SIG-M5 treated with dmso at 0.1 percent for 504 hours (cell line): ENCODE results near the gene CDKN2C.
"Not testable (repeated sequence)": the region's sequence is repeated elsewhere in the genome, so short reads cannot be mapped to it uniquely, and the experiment has no call there.

Source experiments
- DNase-seq: peaks from one replicate; lab custom pipeline; 2025; ENCODE audit not compliant: unreplicated experiment; lab: John Stamatoyannopoulos, UW

Gene CDKN2C

DNA sequence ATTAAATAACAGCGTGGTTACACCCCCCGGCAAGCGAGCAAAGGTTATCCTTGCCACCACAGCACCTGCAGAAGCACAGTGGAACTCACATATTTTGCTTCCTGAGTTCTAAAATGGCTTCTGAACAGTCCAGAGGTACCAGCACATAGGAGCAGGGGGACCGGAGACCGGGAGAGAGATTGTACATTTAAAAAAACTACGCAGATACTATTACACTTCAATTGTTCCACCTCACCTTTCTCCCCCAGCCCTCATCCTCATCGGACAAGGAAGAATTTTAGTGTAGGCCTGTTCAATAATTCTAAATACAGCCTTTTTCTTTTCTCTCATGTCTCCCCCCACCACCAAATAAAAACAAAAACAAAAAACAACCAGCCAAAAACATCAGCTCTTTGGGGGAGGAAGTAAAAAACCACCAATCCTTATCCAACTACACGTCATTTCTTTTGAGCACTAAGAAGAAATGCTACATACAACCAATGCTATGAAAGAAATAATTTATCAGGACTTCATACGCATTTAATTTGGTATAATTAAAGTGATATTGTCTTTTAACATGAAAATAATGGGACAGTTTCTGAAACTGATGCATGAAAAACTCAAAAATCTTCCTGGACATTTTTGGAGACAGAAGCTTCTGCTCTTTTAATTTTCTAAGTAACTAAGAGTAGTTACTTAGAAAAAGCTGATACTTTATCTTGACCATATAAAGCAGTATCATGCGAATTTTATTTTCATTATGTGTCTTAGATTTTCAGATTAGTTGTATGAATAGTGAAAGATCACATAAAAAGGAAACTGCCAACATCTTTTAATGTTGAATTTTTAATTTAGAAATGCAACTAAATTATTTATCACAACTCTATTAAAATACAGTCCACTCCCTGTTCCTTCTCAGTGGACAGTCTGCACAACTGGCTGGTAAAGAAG is 9.1 kb downstream of the CDKN2C start:
- DNase-seq, result no peak

DNA sequence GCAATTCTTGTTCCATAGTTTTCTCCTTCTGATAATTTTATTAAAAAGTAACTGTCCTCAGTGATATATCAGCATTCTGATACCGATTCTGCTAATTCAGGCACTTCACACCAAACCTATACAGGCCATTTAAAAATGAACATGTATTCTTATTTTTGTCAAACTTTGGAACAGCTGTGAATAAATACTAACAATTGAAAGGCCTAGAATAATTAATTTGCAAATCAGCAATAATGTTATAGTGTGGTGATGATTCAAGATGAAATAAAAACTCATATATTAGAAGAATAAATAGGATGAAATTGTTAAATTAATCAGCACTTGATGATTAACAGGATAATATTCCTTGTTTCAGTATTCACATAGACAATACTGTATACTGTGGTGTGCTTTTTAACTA is 9.9 kb downstream of the CDKN2C start:
- DNase-seq, result no peak

DNA sequence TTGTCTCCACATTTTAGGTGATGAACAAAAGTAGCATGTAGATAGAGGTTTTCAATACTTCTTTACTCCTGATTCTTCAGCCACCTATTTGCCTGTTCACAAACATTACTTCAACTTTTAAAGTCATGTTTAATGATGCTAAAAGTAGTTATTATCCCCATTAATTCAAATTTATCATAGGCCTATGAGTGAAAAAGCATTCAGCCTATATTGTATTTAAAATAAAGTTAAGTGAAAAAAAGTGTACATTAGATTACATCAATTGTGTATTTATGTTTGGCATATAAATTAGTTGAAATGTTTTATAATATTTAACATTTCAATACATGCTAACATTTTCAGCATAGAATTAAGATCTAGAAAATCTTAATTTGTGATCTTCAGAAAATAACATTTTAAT is 10.5 kb downstream of the CDKN2C start:
- DNase-seq, result no peak

DNA sequence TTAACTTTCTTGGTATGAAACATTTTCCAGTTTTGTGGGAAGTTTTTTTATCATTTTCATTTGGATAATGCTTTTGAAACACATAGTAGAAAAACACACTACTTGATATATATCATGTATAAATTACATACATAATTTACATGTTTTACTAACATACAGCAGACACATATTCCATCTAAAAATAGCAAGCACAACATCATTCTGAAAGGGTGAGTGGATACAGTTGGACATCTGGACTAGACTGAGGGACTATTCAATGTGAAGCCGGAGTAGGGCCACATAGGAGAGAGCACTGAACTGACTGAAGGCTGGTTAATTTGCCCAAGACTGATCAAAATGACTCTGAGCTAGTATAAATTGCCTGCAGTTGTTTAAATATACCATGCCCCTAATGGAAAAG is 11.7 kb downstream of the CDKN2C start:
- DNase-seq, result no peak

DNA sequence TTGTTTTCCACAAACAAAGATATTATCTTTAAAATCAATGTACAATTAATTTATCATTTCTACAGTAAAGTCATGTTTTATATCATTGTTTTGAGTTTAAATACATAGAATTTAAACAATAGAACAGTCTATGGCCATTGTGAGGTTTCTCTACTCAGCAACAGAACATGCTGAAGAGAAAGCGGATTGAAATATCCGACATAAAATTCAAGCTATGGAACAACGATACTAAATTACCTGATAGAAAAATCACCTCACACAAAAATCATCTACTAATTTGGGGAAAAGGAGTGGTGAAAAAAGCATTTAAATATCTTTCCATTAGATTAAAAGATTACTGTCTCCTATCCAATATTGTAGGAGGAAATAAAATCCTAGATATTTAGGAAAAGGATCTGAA is 12.6 kb downstream of the CDKN2C start:
- no peak for DNase-seq

DNA sequence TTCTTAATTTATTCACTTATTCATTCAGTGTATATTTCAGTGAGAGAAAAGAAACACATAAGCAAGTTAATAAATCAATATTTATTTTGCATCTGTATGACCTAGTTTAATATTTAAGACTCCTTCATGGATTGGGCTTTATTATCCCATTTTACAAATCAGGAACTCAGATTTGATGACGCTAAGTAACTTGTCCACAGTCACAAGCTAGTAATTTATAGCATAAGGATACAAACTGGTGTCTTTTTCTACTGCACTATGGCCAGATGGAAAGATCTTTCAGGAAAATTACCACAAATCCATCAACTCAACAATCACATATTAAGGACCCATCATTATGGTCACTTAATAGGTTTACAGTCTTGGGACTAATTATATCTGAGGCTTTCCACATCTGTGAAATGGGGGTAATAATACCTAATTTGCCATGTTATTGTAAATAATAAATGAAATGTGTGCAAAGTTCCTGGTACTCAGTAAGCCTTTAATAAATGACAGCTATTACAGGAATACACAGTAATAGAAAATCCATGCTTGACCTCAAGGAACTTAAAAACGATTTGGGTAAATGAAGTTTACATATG is 13.3 kb downstream of the CDKN2C start:
- DNase-seq, result no peak

DNA sequence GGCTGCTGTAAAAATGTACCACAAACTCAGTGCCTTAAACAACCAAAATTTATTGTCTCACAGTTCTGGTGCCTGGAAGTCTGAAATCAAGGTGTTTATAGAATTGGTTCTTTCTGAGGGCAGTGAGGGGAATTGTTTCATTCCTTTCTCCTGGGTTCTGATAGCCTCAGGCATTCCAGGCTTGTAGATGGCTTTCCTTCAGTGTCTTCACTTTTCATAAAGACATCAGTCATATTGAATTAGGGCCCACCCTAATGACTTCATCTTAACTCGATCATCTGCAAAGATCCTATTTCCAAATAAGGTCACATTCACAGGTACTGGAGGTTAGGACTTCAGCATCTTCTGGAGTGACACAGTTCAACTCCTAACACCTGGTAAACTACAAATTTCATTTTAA is 15.0 kb downstream of the CDKN2C start:
- DNase-seq, result no peak

DNA sequence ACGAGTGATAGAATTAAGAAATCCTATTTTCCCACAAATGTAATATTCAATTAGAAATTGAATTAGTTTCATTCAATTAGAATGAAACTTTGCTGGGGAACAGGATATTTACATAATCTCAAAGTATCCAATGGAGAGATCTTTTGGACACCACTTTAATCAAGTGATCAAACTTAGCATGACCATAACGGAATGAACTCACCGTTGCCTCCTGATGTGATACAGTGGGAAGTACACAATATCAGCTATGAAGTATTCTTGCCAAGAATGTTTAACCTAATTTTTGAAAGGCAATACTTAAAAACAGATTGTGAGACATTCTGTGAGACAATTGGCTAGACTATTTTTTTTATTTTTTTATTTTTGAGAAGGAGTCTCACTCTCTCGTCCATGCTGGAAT is 16.6 kb downstream of the CDKN2C start:
- DNase-seq, result no peak

DNA sequence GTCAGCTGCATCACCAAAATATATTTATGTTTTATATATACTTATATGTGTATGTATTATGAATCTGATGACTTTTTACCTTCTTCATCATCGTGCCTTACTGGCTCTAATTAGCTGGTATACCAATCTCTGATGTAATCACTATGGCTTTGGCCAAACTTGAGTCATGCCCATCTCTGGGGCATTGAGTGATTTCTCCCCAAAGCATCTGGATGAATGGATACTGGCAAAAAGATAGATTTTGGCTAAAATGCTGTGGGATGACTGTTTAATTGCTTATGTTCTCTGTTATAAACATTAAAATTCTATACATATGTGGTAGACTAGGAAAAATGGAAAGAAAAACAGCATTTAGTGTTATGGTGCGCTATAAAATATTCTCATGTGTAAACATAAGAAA is 19.6 kb downstream of the CDKN2C start:
- no peak for DNase-seq

DNA sequence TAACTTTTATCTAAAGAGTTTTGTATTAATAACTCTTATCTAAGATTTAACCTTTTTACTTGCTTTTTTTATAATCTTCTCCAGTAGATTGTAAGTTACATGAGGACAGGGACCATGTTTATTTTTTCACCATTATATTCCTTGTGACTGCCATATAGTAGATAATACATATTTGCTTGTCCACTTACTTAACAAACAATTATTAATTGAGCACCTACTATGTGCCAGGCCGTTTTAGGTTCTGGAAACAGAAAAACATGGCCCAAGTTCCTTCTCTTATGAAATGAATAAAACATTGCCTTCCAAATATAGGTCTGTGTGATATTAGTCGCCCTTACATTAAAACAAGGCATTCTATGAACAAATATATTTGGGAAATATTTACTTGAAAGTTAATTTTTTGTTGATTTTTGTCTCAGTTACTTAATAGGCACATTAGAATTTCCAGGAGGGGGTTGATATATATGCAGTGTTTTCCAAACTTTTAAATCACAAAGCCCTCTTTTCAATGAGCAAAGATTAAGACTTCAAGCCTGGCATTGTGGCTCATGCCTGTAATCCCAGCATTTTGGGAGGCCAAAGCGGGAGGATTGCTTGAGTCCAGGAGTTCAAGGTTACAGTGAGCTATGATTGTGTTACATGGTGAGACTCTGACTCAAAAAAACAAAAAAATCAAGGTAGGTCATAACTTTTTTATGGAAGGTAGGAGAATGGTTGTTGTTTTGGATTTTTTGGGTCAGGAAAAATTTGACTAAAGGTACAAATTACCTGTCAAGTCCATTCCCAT is 22.7 kb downstream of the CDKN2C start:
- no peak for DNase-seq

DNA sequence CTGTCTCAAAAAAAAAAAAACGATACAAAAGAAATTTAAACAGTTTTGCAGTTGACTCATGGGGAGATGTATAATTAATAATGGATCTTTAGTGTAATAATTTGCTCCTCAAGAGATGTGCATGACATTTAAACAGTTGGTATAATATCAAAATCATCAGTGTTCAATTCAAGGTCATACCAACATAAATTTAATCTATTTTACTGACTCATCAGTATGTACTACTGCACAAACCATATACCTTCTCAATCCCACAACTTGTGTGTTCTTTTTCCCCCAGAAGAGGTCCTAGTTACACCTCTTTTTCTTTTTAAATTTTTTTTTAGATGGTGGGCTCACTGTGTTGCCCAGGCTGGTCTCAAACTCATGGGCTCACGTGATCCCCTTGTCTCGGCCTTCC is 23.6 kb downstream of the CDKN2C start:
- DNase-seq, result no peak

DNA sequence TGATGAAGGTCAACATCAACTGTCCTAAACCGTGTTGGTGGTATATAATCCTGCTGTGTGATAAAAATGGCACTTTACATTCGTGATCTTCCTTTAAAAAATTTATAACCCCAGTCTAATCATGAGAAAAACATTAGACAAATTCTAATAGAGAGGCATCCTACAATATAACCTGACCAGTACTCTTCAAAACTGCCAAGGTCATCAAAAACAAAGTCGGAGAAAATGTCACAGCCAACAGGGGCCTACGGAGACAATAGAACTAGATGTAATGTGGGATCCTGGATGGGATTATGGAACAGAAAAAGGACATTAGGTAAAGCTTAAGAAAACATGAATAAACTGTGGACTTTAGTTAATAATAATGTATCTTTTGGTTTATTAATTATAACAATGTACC is 25.0 kb downstream of the CDKN2C start:
- DNase-seq, result no peak

DNA sequence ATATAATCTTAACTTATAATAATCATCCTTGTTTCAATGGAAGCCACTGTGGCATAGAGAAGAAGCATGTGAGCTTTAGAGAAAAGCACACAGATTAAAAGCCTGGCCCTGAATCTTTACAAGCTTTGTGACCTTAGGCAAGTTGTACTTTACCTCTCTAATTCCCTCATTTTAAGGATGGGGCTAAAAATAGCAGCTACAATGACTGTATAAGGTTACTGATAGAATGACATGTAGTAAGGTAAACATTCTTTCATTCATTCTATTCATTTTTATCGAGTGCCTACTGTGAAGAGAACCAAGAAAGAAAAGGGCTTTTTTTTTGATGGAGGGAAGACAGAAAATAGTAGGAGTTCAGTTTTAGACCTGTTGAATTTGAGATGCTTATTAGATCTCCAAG is 25.6 kb downstream of the CDKN2C start:
- no peak for DNase-seq

DNA sequence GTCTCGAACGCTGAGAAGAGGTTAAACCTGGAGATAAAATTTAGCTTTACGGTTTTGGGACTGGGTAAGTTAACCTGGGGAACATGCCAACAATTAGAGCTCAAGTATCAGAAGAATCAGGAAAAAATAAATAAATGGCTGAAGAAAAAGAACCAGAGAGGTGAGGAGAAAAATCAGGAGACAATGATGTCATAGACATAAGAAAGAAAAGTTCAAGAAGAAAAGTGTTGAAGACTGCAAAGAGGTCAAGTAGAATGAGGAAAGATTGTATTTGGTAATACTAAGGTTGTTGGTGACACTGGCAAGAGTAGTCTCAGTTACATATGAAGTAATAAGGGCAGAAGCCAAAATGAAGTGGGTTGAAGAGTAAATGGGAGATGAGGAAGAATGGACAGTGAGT is 26.0 kb downstream of the CDKN2C start:
- DNase-seq, result no peak

DNA sequence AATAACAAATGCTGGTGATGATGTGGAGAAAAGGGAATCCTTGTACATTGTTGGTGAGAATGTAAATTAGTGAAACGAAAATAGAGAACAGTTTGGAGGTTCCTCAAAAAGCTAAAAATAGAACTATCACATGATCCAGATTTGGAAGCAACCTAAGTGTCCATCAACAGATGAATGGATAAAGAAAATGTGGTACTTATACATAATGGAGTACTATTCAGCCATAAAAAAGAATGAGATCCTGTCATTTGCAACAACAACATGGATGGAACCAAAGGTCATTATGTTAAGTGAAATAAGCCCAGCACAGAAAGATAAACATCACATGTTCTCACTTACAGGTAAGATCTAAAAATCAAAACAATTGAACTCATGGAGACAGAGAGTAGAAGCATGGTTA is 29.3 kb downstream of the CDKN2C start:
- not testable (repeated sequence) for DNase-seq

DNA sequence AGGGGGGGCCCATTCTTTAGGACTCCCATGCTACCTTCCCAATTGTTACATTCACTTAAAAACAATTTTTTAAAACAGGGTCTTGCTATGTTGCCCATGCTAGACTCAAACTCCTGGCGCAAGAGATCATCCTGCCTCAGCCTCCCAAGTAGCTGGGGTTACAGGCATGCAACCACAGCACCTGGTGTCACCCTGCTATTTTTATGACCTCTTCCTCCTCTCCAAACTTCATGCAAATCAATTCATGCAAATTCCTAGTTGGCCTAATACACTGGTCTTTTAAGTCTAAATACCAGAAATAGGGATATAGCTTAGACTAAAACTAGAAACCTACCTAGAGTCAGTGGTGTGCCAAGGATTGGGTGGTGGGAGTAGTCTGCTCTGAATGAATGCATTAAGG is 30.1 kb downstream of the CDKN2C start:
- DNase-seq, result no peak

DNA sequence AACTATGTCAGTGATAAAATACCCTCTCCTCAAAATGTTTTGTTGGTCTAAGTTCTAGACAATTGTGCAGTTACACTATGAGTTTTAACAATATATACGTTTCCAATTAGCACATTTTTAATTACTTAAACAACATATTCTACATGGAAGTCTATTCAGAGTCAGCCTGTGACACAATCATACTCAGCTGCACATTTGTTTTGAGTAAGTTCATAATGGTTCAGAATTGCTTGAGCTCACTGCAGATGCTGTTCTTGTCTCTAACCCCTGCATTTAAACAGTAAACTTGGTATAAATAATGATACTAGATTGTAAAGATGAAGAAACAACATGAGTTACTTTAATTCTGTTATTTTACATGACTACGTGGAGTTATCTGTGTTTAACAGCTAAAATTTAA is 30.6 kb downstream of the CDKN2C start:
- no peak for DNase-seq

DNA sequence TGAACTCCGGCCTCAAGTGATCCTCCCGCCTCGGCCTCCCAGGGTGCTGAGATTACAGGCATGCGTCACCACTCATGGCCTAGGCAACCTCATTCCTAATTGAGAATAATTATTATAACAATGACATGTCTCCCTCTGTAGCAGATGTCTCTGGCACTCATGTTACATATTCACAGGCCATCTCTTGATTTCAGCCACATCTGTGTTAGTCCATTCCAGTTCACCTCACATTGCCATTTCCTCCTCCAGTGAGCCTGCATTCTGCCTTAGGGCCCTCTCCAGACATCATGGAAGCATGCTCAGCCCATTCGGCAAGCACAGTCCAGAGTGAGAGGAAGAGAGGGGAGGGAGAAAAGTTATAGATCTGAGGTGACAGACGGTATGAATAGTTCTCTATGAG is 32.5 kb downstream of the CDKN2C start:
- DNase-seq, result no peak

DNA sequence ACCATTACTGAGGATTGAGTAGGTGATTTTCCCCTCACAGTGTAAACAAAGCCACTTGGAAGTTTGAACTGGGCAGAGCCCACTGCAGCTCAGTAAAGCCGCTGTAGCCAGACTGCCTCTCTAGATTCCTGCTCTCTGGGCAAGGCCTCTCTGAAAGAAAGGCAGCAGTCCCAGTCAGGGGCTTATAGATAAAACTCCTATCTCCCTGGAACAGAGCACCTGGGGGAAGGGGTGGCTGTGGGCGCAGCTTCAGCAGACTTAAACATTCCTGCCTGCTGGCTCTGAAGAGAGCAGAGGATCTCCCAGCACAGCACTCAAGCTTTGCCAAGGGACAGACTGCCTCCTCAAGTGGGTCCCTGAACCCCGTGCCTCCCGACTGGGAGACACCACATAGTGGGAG is 35.5 kb downstream of the CDKN2C start:
- DNase-seq, result not testable (repeated sequence)

DNA sequence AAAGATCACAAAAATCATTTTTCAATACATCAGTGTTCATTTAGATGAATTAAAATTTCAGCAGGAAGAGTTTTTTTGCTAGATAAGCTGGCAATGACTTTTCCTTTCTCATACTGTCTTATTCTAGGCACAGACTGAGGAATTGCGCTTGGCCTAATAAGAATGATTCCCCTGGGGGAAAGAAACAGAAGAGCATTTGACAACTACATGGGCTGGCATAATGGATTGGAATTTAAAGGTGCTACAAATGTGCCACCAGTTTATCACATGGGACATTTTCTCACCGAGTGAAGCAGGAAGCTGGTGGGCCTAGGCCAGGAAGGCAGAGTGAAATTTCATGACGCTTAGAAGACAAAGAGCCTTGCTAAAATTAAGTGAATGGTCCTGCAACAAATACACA is 39.3 kb downstream of the CDKN2C start:
- no peak for DNase-seq

DNA sequence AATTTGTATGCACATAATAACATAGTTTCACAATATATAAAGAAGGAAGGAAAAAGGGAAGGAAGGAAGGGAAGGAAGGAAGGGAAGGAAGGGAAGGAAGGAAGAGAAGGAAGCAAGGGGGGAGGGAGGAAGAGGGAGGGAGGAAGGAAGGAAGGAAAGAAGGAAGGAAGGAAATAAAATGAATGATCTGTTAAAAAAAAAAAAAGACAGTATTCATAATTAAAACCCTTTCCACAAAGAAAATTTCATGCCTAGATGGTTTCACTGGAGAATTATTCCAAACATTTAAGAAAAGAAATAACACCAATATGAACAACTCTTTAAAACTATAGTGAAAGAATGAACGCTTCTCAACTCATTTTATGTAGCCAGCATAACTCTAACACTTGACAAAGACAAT is 44.8 kb downstream of the CDKN2C start:
- DNase-seq, result no peak

DNA sequence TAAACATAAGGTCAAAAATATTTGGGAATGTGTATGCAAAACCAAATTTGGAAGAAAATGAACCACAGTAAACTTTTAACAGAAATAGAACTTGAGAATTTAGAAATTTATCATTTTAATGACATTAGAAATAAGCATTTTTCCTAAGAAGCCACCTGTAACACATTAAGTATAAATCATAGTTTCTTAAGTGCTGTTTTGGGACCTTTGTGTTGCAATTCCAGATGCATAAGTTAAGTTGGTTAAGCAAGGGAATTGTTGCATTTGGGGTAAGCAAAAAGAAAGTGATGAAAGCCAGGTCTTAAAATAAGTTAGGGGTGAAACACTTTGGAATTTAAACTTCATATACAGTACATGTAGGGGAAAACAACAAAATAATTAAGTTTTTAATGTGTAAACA is 49.8 kb downstream of the CDKN2C start:
- DNase-seq, result no peak
